GM12892 (cell line): Measurements from ENCODE around the gene MYH14.
"Not testable (repeated sequence)": the region's sequence is repeated elsewhere in the genome, so short reads cannot be mapped to it uniquely, and the experiment has no call there.

Experiments used
- POLR2A ChIP-seq: IDR thresholded peaks from 2 replicates; pipeline ENCODE4 v1.6.1; 2011; ENCODE audit warnings: low read depth, low read length, control low read depth
- POLR2AphosphoS5 ChIP-seq: IDR thresholded peaks from 2 replicates; pipeline ENCODE4 v1.6.1; 2011; ENCODE audit warnings: low read depth, low read length, control low read depth
- TAF1 ChIP-seq: IDR thresholded peaks from 2 replicates; pipeline ENCODE4 v1.6.1; 2011; ENCODE audit warnings: low read depth, mild to moderate bottlenecking, control low read depth, low read length, borderline replicate concordance

- TF ChIP-seq POLR2AphosphoS5, POLR2A, TAF1: not testable (repeated sequence)
These were observed 34.1 kb downstream of the MYH14 start for GRCh38 chr19:50237493-50237892.
